HFFc6 (cell line): ENCODE results near the gene MADD. TPM values are rescaled to one million over a fixed set of nuclear protein-coding genes. Genes with fewer than 3 reads are reported as not detected.

Experiments used
- DNase-seq: peaks from one replicate; pipeline ENCODE4 v3.0.0-alpha.2; 2018
- H3K27ac Mint-ChIP-seq: 2 replicates; pipeline ENCODE4 v1.8.0; 2020; ENCODE audit warnings: mild to moderate bottlenecking, mixed read lengths
- H3K27me3 Mint-ChIP-seq: 2 replicates; pipeline ENCODE4 v1.8.0; 2021; ENCODE audit warnings: mild to moderate bottlenecking, moderate library complexity, mixed read lengths; ENCODE audit not compliant: insufficient read depth
- H3K36me3 Mint-ChIP-seq: 2 replicates; pipeline ENCODE4 v1.8.0; 2021; ENCODE audit warnings: low read depth, mixed read lengths
- H3K4me1 Mint-ChIP-seq: 2 replicates; pipeline ENCODE4 v1.8.0; 2020; ENCODE audit warnings: low read depth, mixed read lengths
- H3K4me3 Mint-ChIP-seq: 2 replicates; pipeline ENCODE4 v1.8.0; 2020; ENCODE audit warnings: mild to moderate bottlenecking, moderate library complexity, mixed read lengths
- H3K9me3 Mint-ChIP-seq: 2 replicates; pipeline ENCODE4 v1.8.0; 2020; ENCODE audit warnings: mild to moderate bottlenecking, mixed read lengths
- total RNA-seq, 6 experiments: library from RNA; stranded (reverse); fragmentation: NEBNext Ultra II Directional; extraction: Animal tissue kit (Norgen Biotek cat#: 25700); gene quantifications; 2 replicates in 1 of 6; 3 replicates in 5 of 6; pipeline ENCODE4 v1.2.3, GENCODE V29; 2021
- TF ChIP-seq, protein P1 (sequence below): fragments of 200-600 bp; sonication (generic); IDR thresholded peaks from 2 replicates; pipeline ENCODE4 v1.5.0; 2021; ENCODE audit warnings: antibody characterized with exemption, mild to moderate bottlenecking

MADD gene
- total RNA-seq, 6 experiments from 2014 or later, result 22.4 to 30.5 (median 25.2) TPM

- Mint-ChIP-seq H3K4me1 (peaks cover 33% of the 10 kb centered on the region), H3K36me3 (no peaks in the 10 kb centered on the region), H3K4me3 (no peak overlapping the region), H3K27ac (no peak overlapping the region), H3K9me3 (no peaks in the 10 kb centered on the region), H3K27me3 (no peaks in the 10 kb centered on the region)
- TF ChIP-seq, protein P1, sequence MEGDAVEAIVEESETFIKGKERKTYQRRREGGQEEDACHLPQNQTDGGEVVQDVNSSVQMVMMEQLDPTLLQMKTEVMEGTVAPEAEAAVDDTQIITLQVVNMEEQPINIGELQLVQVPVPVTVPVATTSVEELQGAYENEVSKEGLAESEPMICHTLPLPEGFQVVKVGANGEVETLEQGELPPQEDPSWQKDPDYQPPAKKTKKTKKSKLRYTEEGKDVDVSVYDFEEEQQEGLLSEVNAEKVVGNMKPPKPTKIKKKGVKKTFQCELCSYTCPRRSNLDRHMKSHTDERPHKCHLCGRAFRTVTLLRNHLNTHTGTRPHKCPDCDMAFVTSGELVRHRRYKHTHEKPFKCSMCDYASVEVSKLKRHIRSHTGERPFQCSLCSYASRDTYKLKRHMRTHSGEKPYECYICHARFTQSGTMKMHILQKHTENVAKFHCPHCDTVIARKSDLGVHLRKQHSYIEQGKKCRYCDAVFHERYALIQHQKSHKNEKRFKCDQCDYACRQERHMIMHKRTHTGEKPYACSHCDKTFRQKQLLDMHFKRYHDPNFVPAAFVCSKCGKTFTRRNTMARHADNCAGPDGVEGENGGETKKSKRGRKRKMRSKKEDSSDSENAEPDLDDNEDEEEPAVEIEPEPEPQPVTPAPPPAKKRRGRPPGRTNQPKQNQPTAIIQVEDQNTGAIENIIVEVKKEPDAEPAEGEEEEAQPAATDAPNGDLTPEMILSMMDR, result no peak
- DNase-seq, result no peak
Measured at GRCh38 chr11:47251751-47252150, 18.2 kb upstream of the MADD start.

DNA sequence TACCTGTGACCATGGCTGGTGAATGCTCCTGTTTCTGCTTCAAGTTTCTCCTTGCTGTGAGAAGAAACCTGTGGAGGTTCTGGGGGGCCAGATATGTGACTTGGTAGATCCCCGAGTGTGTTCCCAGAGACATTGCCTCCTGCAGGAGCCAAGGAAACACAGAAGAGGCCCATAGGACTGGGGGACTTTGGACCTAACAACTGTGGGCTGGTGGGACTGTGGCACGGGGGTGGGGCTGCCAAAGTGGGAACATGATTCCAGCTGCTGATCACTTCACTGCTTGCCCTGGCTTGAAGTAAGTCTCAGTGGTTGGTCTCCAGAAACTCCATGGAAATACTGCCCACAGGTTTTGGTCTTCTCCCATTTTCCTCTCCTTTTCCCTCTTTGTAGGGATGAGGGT, 16.3 kb upstream of the MADD start:
- no peak for DNase-seq
- Mint-ChIP-seq H3K4me3 (no peak overlapping the region), H3K27ac (peak overlapping the region; percentile 81; the same call in 1 of the 2 replicates), H3K36me3 (no peaks in the 10 kb centered on the region), H3K9me3 (no peaks in the 10 kb centered on the region), H3K4me1 (peaks cover 38% of the 10 kb centered on the region), H3K27me3 (no peaks in the 10 kb centered on the region)
- TF ChIP-seq, protein P1, result no peak

DNA sequence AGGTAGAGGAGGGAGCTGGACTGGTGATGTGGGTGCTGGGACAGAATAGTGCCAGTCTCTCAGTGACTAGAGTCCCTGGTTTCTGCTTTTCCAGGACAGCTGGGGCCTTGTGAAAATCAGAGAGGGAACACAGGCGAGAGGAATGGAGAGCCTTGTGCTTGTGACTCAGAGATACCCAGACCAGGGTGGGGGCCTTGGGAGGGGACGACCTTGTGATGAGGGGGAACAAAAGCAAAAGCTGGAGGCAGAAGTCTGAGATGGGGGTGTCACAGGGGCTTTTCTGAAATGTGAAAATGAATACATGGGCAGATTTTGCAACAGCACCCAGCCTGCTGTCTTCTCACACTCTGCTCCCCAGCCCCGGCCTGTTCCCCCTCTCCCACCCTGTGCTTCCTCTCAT, 15.5 kb upstream of the MADD start:
- no peaks in the 10 kb centered on the region for H3K9me3 Mint-ChIP-seq
- TF ChIP-seq, protein P1, result no peak

DNA sequence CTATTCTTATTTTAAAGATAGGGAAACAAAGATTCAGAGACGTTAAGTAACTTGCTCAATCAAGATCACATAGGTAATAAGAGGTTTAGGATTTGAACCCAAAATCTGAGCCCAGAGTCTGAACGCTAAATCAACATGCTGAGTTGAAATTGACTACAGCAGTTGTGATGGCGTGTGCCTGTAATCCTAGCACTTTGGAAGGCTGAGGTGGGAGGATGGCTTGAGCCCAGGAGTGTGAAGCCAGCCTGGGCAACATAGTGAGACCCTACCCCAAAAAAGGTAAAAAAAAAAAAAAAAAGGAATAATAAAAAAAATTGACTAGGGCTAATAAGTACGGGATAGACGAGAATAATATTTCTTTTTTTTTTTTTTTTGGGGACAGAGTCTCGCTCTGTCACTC, 13.6 kb upstream of the MADD start:
- Mint-ChIP-seq H3K4me1 (peaks cover 40% of the 10 kb centered on the region), H3K27me3 (no peaks in the 10 kb centered on the region), H3K4me3 (no peak overlapping the region), H3K9me3 (no peaks in the 10 kb centered on the region), H3K36me3 (no peaks in the 10 kb centered on the region), H3K27ac (no peak overlapping the region)
- no peak for DNase-seq
- TF ChIP-seq, protein P1, result no peak

More for the DNA sequence above, 15.5 kb upstream of the MADD start:
- H3K4me3 Mint-ChIP-seq, result peak overlapping the region; percentile 8; the same call in 1 of the 2 replicates
- peak overlapping the region; percentile 81 for H3K27ac Mint-ChIP-seq
- H3K36me3 Mint-ChIP-seq, result no peaks in the 10 kb centered on the region
- no peaks in the 10 kb centered on the region for H3K27me3 Mint-ChIP-seq
- peaks cover 42% of the 10 kb centered on the region for H3K4me1 Mint-ChIP-seq
- DNase-seq, result no peak

GRCh38 chr11:47257177-47257516, 12.8 kb upstream of the MADD start:
- no peak for DNase-seq
- TF ChIP-seq, protein P1, result no peak
- no peaks in the 10 kb centered on the region for H3K9me3 Mint-ChIP-seq
- H3K4me1 Mint-ChIP-seq, result peaks cover 40% of the 10 kb centered on the region
- H3K4me3 Mint-ChIP-seq, result peak overlapping the region; percentile 68
- no peaks in the 10 kb centered on the region for H3K36me3 Mint-ChIP-seq
- peak overlapping the region; percentile 56; the same call in 1 of the 2 replicates for H3K27ac Mint-ChIP-seq
- H3K27me3 Mint-ChIP-seq, result no peaks in the 10 kb centered on the region
